ENCODE measurements around the gene TAPT1.

- no peak for TF ChIP-seq SIN3A (IDR thresholded peaks at IDR 0.05; ENCODE audit: borderline replicate concordance, insufficient read depth, low read length)
- no peak for TF ChIP-seq TAF1 (IDR thresholded peaks at IDR 0.05; ENCODE audit: borderline replicate concordance, insufficient read depth, low read length)
- no peak for TF ChIP-seq POLR2AphosphoS5 (IDR thresholded peaks at IDR 0.05; ENCODE audit: low read depth, low read length)
- TF ChIP-seq, protein P1, sequence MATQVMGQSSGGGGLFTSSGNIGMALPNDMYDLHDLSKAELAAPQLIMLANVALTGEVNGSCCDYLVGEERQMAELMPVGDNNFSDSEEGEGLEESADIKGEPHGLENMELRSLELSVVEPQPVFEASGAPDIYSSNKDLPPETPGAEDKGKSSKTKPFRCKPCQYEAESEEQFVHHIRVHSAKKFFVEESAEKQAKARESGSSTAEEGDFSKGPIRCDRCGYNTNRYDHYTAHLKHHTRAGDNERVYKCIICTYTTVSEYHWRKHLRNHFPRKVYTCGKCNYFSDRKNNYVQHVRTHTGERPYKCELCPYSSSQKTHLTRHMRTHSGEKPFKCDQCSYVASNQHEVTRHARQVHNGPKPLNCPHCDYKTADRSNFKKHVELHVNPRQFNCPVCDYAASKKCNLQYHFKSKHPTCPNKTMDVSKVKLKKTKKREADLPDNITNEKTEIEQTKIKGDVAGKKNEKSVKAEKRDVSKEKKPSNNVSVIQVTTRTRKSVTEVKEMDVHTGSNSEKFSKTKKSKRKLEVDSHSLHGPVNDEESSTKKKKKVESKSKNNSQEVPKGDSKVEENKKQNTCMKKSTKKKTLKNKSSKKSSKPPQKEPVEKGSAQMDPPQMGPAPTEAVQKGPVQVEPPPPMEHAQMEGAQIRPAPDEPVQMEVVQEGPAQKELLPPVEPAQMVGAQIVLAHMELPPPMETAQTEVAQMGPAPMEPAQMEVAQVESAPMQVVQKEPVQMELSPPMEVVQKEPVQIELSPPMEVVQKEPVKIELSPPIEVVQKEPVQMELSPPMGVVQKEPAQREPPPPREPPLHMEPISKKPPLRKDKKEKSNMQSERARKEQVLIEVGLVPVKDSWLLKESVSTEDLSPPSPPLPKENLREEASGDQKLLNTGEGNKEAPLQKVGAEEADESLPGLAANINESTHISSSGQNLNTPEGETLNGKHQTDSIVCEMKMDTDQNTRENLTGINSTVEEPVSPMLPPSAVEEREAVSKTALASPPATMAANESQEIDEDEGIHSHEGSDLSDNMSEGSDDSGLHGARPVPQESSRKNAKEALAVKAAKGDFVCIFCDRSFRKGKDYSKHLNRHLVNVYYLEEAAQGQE (IDR thresholded peaks at IDR 0.05; ENCODE audit: insufficient read depth in 1 of 2, low read depth in 2 of 2, low read length in 2 of 2) = no peak
- TF ChIP-seq FOXP2 (optimal IDR thresholded peaks at IDR 0.05; ENCODE audit: borderline replicate concordance, extremely low read depth, extremely low read length, insufficient read depth) = no peak
Observed at GRCh38 chr4:16161851-16162408, 64.3 kb downstream of the TAPT1 start.

Measured in PFSK-1 (cell line).